Femur (tissue), 1 donor: Measurements from ENCODE around the gene TRIM6.
A peak's percentile ranks its signal among the peaks of the same experiment; 100 is the strongest.
"Not testable (repeated sequence)": the region's sequence is repeated elsewhere in the genome, so short reads cannot be mapped to it uniquely, and the experiment has no call there.

Source experiments
- DNase-seq: peaks from one replicate; pipeline ENCODE4 v3.0.0-alpha.2; 2017

Gene TRIM6, protein sequence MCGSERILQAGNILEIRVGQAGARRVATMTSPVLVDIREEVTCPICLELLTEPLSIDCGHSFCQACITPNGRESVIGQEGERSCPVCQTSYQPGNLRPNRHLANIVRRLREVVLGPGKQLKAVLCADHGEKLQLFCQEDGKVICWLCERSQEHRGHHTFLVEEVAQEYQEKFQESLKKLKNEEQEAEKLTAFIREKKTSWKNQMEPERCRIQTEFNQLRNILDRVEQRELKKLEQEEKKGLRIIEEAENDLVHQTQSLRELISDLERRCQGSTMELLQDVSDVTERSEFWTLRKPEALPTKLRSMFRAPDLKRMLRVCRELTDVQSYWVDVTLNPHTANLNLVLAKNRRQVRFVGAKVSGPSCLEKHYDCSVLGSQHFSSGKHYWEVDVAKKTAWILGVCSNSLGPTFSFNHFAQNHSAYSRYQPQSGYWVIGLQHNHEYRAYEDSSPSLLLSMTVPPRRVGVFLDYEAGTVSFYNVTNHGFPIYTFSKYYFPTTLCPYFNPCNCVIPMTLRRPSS

DNA sequence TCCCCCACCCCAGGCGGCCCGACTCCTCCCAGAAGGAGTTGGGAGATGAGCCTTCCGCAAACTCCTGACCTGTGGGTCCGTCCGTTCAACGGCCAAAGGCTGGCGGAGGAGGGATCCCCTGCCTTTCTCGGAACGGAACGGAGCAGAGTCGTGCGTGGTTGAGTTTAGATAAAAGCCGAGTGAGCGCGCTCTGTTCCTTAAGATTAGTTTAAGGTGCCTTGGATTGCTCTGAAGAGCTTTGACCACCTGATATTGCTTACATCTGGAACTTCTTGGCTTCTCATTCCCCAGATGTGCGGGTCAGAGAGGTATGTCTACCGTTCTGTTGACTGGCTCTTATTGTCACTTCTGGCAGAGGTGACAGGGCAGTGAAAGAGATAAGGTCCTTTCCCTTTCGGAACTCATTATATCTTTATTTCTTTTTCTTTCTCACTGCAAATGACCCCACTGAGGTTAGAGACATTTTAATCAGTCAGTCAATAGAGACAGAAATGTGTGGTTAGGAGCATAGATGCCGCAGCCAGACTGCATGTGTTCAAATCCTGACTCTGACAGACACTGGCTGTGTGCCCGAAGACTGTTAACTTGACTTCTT, at the start of gene TRIM6:
Gene TRIM6 (plus strand): TSS at position 31 of the 595 bp plus-strand sequence. CDS start 261 bp downstream, at position 292.
- DNase-seq = peak; percentile 63

DNA sequence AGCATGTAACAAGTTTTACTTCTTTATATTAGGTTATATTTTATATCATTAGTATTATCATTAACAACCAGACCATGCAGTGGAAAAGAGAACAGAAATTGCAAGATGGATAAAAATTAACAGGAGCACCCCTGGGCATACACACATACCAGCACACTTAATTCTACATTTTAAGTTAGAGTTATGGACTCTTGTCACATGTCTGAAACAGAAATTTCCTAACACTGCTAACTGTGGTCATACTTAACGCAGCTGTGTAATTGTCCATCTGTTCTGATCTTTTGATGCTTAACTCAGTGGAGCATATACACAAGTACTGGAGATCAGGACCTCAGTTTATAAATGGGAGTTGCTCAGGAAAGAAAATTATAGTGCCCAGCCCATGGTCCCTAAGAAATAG, 48.5 kb upstream of the TRIM6 start:
- DNase-seq = no peak

DNA sequence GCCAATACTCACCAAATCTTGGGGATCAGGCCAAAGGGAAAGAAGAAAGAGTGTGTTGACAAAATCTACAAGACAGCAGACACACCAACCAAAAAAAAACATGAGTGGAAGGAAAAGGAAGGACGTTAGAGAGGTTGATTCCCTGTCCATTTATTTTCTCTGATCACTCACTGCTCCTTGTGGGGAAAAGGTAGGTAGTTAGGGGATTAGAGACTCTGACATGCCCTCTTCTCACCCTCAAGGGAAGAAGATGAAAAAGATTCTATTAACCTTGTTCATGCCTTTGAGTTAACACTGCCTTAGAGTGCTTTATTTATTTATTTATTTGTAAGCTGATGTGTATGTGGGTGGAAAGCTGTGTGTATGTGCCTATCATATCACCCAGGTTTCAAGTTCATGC, 48.0 kb upstream of the TRIM6 start, which contains the start of gene OR52H1:
Gene OR52H1 (minus strand): TSS at position 101 of the 400 bp plus-strand sequence. CDS start 3,035 bp downstream, outside the sequence.
- DNase-seq = no peak

DNA sequence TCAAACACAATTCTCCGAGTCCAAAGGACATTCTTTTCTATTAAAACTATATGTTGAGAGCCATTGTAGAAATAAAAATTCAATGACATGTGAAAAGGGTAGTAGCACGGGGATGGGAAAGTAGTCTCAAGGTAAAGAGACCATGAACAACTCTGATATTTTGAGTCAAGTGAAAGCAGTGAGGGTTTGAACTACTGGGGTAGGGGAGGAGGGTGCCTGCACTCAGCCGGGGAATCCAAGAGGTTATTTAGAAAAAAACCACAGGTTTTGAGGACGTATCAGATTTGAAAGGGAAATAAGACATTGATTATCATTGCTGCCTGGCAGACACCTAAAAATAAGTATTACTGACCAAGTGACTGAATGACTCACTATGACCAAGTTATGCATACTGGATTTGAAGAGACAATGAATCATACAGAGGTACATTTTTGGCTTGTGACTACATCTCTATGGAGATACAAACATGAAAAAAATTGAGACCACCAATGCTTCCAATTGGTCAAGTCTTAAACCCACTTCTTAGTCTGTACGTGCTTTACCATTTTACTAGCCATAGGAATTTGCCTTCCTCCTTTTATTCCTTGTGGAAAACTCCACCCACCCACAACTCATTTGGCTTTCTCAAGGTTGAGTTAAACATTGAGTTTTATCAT, 45.9 kb upstream of the TRIM6 start:
- DNase-seq = no peak

DNA sequence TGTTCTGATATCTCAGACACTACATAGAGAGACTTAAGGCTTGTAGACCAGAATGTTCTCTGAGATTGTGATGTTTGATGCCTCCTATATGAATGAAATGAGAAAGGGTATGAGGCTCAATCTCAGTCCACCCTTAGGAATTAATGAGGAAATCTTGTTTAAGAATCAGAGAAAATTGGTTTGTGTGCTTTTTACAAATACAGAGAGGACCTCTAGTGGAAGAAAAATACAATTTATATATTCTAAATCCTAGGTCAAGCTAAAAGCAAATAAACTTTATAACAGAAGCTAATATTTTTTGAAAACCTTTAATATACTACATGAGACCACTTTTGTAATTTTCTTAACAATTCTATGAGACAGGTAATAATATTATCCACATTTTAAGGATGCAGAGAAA, 43.1 kb upstream of the TRIM6 start:
- DNase-seq = no peak

DNA sequence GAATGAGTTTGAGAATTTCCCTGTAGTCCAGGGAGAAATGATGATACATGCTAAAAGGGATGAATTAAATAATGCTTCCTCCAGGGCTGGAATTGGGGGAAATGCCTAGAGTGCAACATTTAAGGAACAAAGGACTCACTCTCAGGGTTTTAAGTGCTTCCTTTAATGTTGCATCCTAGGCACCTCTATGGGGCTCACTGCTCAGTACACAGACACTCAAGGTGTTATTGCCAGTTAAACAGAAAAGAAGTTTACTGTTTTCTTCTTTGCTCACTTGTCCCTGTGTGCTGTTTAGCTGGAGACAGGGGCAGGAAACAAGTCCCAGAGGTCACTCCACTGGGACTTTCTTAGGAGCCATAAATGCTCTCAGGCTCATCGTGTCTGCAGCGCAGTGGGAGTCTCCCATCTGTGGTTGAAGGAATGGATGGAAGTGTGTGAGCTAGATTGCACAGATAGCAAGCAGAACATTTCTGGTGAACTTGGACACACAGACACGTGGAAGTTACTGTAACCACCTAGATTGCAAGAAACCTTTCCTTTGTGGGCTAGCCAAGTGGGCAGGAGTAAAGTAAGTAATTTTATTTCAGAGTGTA, 39.7 kb upstream of the TRIM6 start:
- no peak for DNase-seq

DNA sequence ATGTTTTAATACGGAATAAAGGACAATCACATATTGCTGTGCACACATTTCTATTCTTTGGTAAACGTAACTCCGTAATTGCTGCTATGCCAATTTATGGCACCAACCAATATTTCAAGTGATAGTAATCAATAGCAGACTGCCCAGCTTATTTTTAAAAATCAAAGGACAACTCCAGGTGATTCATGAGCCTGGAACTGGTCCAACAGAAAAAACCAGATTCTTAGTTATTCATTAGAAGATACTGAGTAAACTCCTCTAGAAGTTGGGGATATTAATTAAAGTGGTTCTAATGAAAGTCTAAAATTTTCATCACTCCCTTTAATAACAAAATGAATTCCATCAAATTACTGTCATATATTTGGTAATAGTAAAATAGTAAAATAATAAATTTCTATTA, 38.7 kb upstream of the TRIM6 start:
- no peak for DNase-seq

DNA sequence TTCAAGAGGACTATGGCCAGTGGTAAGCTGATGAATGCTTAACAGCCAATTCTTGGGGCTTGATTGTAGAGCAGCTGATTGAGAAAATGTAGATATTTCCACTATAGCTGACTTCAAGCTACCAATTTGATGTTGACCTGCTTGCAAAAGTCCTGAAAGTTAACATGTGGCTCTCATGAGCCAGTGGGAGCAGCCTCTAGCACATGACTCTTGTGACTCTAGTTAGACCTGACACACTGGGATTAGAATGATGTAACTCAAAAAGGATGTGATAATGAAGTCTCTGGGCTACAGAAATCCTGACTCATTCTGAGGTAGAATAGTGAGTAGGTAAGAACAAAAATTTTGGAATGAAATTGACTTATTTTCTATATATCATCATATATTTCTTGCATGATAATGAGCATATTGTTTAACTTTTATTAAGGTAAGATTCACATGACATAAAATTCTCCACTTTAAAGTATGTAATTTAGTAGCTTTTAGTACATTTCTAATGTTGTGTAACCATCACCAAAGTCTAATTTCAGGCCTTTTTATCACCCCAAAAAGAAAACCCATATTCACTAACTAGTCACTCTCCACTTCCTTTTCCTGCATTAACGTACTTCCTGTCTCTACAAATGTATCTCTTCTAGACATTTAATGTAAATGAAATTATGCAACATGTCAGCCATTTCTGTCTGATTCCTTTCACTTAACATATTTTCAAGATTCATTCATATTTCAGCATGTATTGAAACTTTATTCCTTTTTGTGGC, 32.0 kb upstream of the TRIM6 start:
- DNase-seq = no peak

DNA sequence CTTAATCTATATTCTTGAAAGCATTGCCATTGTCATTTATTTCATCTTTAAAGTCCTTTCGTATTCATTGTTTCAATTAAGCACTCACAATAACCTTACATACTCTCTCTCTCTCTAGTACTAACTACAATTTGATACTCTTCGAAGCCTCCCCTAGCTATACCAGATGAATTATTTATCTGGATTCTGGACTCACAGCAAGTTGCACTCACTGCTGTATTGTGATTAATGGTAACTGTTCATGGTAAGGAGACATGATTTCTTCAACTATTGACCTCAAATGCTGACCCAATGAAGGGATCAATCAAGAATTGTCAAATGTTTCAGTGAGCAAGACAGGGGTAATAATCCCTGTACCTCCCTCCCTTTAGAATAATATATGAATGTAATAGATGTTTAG, 21.8 kb upstream of the TRIM6 start:
- no peak for DNase-seq

DNA sequence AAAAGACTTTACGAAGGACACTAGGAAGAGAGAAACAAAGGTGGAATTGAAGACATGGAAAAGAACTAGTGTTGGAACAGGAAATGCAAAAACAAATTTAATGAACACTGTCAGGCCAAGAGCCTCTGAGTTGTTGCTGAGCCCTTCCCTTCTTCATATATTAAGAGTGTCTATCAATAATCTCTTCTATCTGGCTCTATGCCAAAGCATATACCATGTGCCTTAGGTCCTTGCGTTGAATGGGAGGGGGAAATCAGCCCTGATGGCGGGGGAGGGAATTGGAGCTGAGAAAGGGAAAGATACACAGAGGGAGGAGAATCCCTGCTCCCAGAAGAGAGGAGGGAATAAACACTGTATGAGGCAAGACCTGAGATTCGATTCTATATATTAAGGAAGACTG, 21.3 kb upstream of the TRIM6 start:
- DNase-seq = no peak

DNA sequence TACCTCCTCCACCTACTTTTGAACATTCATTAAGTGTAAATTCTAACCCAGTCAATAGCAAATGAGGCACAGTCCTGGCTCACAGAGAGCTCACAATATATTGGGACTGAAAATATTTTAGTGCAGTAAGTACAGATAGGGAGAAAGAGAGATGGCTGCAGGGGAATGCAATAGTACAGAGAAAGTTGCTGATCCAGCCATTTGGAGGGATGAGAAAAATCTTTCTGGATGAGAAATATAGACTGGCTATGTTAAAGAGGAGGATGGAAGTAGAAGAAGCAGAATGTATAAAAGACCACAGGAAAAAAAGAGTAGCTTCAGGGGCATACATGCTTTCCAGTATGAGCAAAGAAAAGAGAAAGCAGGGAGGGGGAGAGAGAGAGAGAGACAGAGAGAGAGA, 19.3 kb upstream of the TRIM6 start:
- no peak for DNase-seq

DNA sequence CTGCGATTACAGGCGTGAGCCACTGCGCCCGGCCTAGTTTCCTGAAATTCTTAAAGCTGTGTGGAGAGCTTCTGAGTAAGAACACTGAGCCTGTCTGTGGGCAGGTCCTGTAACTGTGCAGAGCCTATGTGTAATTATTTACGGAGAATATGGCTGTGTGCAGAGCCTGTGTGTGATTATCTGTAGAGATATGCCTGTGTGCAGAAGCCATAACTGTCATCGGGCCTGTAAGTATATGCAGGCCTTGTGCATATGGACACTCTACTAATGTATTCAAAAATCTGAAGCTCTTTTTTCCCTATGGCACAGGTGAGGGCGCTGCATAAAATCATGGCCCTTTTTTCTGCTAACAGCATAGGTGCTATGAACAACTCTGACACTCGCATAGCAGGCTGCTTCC, 15.9 kb upstream of the TRIM6 start, which contains the start of gene OR52B6:
Gene OR52B6 (plus strand): TSS at position 301 of the 400 bp plus-strand sequence. CDS start 0 bp downstream, at position 301.
- DNase-seq = no peak

DNA sequence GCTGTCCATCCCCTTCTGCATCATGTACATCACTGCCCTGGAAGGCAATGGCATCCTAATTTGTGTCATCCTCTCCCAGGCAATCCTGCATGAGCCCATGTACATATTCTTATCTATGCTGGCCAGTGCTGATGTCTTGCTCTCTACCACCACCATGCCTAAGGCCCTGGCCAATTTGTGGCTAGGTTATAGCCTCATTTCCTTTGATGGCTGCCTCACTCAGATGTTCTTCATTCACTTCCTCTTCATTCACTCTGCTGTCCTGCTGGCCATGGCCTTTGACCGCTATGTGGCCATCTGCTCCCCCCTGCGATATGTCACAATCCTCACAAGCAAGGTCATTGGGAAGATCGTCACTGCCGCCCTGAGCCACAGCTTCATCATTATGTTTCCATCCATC, 15.4 kb upstream of the TRIM6 start:
- no peak for DNase-seq

DNA sequence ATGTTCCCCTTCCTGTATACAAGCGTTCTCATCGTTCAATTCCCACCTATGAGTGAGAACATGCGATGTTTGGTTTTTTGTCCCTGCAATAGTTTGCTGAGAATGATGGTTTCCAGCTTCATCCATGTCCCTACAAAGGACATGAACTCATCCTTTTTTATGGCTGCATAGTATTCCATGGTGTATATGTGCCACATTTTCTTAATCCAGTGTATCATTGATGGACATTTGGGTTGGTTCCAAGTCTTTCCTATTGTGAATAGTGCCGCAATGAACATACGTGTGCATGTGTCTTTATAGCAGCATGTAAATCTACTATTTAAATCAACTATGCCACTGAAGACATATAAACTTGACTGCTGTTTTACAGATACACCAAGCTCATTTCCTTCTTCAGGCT, 12.0 kb upstream of the TRIM6 start:
- not testable (repeated sequence) for DNase-seq

DNA sequence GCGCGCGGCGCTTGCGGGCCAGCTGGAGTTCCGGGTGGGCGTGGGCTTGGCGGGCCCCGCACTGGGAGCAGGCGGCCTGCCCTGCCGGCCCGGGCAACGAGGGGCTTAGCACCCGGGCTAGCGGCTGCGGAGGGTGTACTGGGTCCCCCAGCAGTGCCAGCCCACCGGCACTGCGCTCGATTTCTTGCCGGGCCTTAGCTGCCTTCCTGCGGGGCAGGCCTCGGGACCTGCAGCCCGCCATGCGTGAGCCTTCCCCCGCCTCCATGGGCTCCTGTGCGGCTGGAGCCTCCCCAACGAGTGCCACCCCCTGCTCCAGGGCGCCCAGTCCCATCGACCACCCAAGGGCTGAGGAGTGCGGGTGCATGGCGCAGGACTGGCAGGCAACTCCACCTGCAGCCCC, 6.5 kb upstream of the TRIM6 start:
- DNase-seq = not testable (repeated sequence)

DNA sequence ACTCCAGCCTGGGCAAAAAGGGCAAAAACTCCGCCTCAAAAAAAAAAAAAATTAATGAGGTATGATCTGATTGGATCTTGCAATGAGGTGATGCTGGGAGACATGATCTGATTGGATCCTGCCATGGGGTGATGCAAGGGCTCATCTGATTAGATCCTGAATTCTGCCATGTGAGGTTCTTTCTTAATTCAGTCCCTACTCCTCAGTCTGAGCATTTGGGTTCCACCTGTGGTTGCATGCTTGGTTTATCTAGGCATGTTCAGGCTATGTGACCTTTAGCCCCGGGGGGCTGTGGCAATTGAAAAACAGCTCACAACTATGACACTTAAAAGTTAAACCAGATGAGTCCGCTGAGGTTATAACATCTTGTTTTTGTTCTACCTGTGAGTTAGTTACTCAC, 4.8 kb upstream of the TRIM6 start:
- DNase-seq = no peak

DNA sequence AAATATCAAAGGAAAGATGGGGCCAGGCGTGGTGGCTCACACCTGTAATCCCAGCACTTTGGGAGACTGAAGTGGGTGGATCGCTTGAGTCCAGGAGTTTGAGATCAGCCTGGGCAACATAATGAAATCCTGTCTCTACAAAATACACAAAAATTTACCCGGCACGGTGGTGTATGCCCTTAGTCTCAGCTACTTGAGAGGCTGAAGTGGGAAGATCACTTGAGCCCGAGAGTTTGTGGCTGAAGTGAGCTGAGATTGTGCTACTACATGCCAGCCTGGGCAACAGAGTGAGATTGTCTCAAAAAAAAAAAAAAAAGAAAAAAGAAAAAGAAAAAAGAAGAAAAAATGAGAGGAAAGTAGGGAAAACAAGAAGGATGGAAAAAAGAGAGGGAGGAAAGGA, 3.8 kb upstream of the TRIM6 start:
- DNase-seq = no peak

DNA sequence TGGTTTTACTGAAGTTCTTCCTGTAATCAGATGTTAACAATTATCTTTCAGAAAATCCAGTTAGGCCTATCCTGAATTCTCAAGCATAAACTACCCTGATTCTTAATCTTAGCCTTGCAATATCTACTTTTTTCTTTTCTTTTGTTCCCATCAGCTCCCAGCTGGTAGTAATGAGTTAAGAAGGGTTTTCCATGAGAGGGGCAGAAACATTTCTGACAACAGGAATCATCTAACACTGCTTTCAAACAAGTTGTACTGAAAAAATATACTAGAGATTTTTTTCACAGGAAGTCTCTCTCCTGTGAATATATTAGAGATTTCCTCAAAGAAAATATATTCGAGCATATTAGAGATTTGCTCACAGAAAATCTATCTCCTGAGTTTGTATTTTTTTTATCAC, 3.3 kb upstream of the TRIM6 start:
- no peak for DNase-seq

DNA sequence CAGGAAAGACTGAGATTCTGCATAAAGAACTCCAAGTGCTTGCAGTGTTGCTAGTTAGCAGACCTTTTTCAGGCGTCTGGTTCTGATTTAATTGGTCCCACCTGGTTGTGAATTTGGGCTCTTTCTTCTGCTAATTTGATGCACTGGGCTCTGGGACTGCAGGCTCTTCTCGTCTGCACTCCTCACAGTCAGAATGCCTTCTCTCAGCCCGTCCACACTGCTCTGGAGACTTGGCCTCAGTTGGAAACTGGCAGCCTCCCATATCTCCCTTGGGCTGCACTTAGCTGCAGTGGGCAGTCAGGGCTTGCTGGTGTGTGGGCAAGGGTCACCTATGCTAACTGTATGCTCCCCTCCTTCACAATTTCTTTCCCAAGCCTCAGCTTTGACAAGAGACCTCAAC, 1.5 kb downstream of the TRIM6 start:
- no peak for DNase-seq

DNA sequence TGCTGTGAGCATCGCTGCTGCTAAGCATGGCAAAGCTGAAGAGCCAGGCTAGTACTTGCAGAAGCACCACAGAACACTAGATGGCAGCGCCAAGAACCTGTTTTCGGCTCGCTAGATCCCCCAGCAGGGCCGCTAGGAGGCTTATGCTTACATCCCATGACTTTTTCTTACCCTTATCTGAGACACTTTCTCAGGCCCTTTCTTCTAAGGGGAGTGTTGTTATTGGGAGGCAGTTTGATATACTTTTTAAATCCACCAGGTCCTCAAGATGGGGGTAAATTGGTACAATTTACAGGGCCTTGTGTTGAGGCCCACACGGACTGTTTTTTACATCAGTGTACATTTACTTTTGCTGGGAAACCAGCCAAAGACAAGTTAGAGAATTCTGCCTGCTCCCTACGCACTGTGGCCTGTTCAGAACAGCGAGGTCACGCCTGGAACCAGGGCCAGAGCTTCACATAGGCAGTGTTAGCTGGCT, 4.0 kb downstream of the TRIM6 start:
- DNase-seq = peak; percentile 79

DNA sequence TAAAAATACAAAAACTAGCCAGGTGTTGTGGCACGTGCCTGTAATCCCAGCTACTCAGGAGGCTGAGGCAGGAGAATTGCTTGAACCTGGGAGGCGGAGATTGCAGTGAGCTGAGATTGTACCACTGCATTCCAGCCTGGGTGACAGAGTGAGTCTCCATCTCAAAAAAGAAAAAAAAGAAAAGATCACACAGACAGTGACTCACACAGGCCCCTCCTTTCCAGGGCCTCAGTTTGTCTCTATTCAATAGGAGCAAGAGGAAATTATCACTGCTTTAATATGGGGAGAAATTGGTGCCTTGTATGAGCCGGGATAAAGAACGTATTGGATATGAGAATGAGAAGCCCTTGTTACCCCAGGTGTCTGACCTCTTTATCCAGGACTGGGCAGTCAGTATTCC, 6.4 kb downstream of the TRIM6 start:
- DNase-seq = not testable (repeated sequence)

DNA sequence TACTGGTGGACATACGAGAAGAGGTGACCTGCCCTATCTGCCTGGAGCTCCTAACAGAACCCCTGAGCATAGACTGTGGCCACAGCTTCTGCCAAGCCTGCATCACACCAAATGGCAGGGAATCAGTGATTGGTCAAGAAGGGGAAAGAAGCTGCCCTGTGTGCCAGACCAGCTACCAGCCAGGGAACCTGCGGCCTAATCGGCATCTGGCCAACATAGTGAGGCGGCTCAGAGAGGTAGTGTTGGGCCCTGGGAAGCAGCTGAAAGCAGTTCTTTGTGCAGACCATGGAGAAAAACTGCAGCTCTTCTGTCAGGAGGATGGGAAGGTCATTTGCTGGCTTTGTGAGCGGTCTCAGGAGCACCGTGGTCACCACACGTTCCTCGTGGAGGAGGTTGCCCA, 6.9 kb downstream of the TRIM6 start:
- DNase-seq = peak; percentile 33
